ENCODE results near the gene PEX5.
A peak's percentile ranks its signal among the peaks of the same experiment; 100 is the strongest.

- TF ChIP-seq, protein P1, sequence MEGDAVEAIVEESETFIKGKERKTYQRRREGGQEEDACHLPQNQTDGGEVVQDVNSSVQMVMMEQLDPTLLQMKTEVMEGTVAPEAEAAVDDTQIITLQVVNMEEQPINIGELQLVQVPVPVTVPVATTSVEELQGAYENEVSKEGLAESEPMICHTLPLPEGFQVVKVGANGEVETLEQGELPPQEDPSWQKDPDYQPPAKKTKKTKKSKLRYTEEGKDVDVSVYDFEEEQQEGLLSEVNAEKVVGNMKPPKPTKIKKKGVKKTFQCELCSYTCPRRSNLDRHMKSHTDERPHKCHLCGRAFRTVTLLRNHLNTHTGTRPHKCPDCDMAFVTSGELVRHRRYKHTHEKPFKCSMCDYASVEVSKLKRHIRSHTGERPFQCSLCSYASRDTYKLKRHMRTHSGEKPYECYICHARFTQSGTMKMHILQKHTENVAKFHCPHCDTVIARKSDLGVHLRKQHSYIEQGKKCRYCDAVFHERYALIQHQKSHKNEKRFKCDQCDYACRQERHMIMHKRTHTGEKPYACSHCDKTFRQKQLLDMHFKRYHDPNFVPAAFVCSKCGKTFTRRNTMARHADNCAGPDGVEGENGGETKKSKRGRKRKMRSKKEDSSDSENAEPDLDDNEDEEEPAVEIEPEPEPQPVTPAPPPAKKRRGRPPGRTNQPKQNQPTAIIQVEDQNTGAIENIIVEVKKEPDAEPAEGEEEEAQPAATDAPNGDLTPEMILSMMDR (IDR thresholded peaks at IDR 0.05; ENCODE audit: low read depth, low read length), result peak; percentile 82
- no peak for TF ChIP-seq EZH2phosphoT487 (IDR thresholded peaks at IDR 0.05; ENCODE audit: low read depth)
Observed at GRCh38 chr12:7188562-7189397, 706 bp upstream of the PEX5 start.

All from OCI-LY3 (cell line).